Measurements from ENCODE around the gene UNC5A. TPM values are rescaled to one million over a fixed set of nuclear protein-coding genes. Genes with fewer than 3 reads are reported as not detected.

Gene UNC5A
- total and polyA plus RNA-seq, 2 of the 8 experiments (the other 6 are each of a cell fraction or from before 2014, with no cell fraction given) = 4.0 to 7.6 TPM

DNA sequence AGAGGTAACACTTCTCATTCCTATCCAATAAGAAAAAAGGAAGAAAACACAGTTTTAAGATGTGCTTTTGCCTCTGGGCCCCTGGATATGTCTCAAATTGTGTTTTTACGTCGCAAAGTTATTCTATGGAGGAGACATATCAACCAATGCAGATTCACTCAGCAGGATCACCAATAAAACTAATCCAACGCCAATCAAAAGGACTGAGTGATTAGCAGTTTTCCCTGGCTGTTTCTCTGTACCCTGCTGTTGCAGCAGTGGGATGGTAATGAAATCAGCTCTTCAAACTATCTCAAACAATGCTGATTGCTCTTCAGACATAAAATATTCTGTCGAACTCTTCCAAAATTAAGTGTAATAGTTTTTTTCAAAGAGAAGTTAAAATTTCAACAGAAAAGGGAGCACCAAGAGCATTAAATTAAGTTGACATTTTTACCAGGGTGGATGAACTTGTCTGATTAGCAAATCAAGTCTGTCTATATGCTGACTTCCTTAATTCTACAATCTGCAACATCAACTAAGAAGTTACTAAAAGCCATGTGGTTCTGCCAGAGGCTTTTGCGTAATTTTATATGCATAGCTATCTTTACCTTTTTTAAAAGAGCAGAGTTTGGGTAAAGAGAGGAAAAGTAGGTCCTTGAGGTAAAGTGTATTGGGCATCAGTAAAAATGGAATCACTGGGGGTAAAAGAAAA is 98.5 kb downstream of the UNC5A start:
- H4K91ac ChIP-seq (replicated peaks; ENCODE audit: insufficient read length, low read length) = no peak overlapping the region
- H2BK5ac ChIP-seq (ENCODE audit: low read depth, low read length) = no peak overlapping the region
- H2AFZ ChIP-seq (ENCODE audit: low read length) = no peak overlapping the region
- no peak overlapping the region for H3K56ac ChIP-seq (replicated peaks; ENCODE audit: insufficient read length, low read depth, low read length)
- H3K79me2 ChIP-seq (ENCODE audit: control insufficient read depth in 1 of 2, insufficient read depth in 2 of 2, low read length in 2 of 2) = no peaks in the 10 kb centered on the region
- ChIA-PET CTCF (ENCODE audit: partially characterized antibody) (interaction anchor here (0.6 to 1.7 kb wide), 4 partner anchors 14 to 304 kb away, joined by 3 to 5 read pairs (median 3); no protein-coding TSS in a partner anchor), POLR2A (ENCODE audit: partially characterized antibody) (interaction anchor here (1.1 kb wide), 1 partner anchor 8 kb away, joined by 3 read pairs; no protein-coding TSS in a partner anchor)
- DNase-seq (ENCODE audit: low read depth in 1 of 2, low spot score in 2 of 2) = no peak
- no peak overlapping the region for H3K9ac ChIP-seq (replicated peaks in 1 of 4; ENCODE audit: extremely low read depth in 1 of 4, low read depth in 3 of 4, low read length in 3 of 4)
- no peaks in the 10 kb centered on the region for H3K9me3 ChIP-seq (ENCODE audit: insufficient read depth in 2 of 2, low read depth in 1 of 2, low read length in 1 of 2)
- no peak overlapping the region for H2AK5ac ChIP-seq (ENCODE audit: low read depth, low read length)
- H4K8ac ChIP-seq (ENCODE audit: extremely low read depth, insufficient read depth, low read length) = no peak overlapping the region
- no peak overlapping the region for H3K23ac ChIP-seq (ENCODE audit: insufficient read length)
- H3K4ac ChIP-seq (replicated peaks; ENCODE audit: insufficient read length, low read depth, low read length) = no peak overlapping the region
- FAIRE-seq = no peak
- no peak overlapping the region for H2BK12ac ChIP-seq (ENCODE audit: low read depth, low read length)
- H2BK20ac ChIP-seq (ENCODE audit: low read length) = no peak overlapping the region
- H3K14ac ChIP-seq (ENCODE audit: insufficient read length) = no peak overlapping the region
- H3K36me3 ChIP-seq (ENCODE audit: control insufficient read depth in 2 of 4, insufficient read depth in 4 of 4, low read length in 3 of 4) = peaks cover 14 to 46% (median 41%) of the 10 kb centered on the region in 4 experiments; a peak in 7 of 8 replicates
- WGBS, 2 experiments (ENCODE audit: extremely low coverage in 1 of 2, insufficient coverage in 1 of 2, insufficient read length in 1 of 2, insufficient replicate concordance in 2 of 2, low coverage in 1 of 2, low lambda C conversion rate in 2 of 2, missing lambda C conversion rate in 1 of 2) = 89% methylated on average over 5 of the region's 5 CpGs; no CpG with 5 or more reads in 1 of the 2 experiments
- no peak overlapping the region for H3K27ac ChIP-seq (ENCODE audit: low read depth, low read length)
- no peaks in the 10 kb centered on the region for H3K27me3 ChIP-seq (replicated peaks in 1 of 4; ENCODE audit: control insufficient read depth in 3 of 4, extremely low read depth in 1 of 4, insufficient read depth in 3 of 4, low read length in 3 of 4)
- no peak overlapping the region for H3K4me2 ChIP-seq (ENCODE audit: insufficient read depth in 1 of 2, low read depth in 2 of 2, low read length in 2 of 2)
- H4K20me1 ChIP-seq (replicated peaks in 1 of 2; ENCODE audit: control insufficient read depth in 1 of 2, insufficient read depth in 2 of 2, low read length in 2 of 2) = peaks cover 0 to 1% of the 10 kb centered on the region in 2 experiments
- no peak overlapping the region for H2BK120ac ChIP-seq (replicated peaks; ENCODE audit: low read depth, low read length)
- no peaks in the 10 kb centered on the region for H3K79me1 ChIP-seq (ENCODE audit: low read depth, low read length)
- H3K4me1 ChIP-seq (replicated peaks in 1 of 4; ENCODE audit: control insufficient read depth in 3 of 4, insufficient read depth in 4 of 4, low read length in 3 of 4) = no peaks in the 10 kb centered on the region
- H3K4me3 ChIP-seq (ENCODE audit: extremely low read depth in 1 of 4, insufficient read depth in 2 of 4, low read depth in 3 of 4, low read length in 4 of 4) = no peak overlapping the region
- H3K18ac ChIP-seq (ENCODE audit: extremely low read depth, low read length) = no peak overlapping the region
- H2BK15ac ChIP-seq (ENCODE audit: low read length) = no peak overlapping the region
- no peaks in the 10 kb centered on the region for H3K23me2 ChIP-seq (ENCODE audit: low read depth, low read length)
- no peak overlapping the region for H4K5ac ChIP-seq (ENCODE audit: insufficient read length, low read depth, low read length)
- TF ChIP-seq EP300 (IDR thresholded peaks at IDR 0.05; ENCODE audit: borderline replicate concordance in 1 of 2, low read depth in 2 of 2, low read length in 2 of 2) (no peak), CHD2 (IDR thresholded peaks at IDR 0.05; ENCODE audit: low read length) (no peak), TAF1 (IDR thresholded peaks at IDR 0.05; ENCODE audit: low read depth, low read length) (no peak), SP2 (IDR thresholded peaks at IDR 0.05; ENCODE audit: low read length) (no peak), NRF1 (IDR thresholded peaks at IDR 0.05; ENCODE audit: low read depth, low read length) (no peak), TAF7 (optimal IDR thresholded peaks at IDR 0.05; ENCODE audit: borderline replicate concordance, low read depth, low read length) (no peak), TBP (IDR thresholded peaks at IDR 0.05; ENCODE audit: low read depth, low read length) (no peak), SIN3A (conservative IDR thresholded peaks at IDR 0.05 in 1 of 2, IDR thresholded peaks at IDR 0.05 in 1 of 2; ENCODE audit: low read depth in 1 of 2, low read length in 2 of 2) (no peak)
- TF ChIP-seq, protein P1, sequence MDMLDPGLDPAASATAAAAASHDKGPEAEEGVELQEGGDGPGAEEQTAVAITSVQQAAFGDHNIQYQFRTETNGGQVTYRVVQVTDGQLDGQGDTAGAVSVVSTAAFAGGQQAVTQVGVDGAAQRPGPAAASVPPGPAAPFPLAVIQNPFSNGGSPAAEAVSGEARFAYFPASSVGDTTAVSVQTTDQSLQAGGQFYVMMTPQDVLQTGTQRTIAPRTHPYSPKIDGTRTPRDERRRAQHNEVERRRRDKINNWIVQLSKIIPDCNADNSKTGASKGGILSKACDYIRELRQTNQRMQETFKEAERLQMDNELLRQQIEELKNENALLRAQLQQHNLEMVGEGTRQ (IDR thresholded peaks at IDR 0.05; ENCODE audit: low read length) = no peak
- TF ChIP-seq, protein P2, sequence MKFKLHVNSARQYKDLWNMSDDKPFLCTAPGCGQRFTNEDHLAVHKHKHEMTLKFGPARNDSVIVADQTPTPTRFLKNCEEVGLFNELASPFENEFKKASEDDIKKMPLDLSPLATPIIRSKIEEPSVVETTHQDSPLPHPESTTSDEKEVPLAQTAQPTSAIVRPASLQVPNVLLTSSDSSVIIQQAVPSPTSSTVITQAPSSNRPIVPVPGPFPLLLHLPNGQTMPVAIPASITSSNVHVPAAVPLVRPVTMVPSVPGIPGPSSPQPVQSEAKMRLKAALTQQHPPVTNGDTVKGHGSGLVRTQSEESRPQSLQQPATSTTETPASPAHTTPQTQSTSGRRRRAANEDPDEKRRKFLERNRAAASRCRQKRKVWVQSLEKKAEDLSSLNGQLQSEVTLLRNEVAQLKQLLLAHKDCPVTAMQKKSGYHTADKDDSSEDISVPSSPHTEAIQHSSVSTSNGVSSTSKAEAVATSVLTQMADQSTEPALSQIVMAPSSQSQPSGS (IDR thresholded peaks at IDR 0.05; ENCODE audit: low read length) = no peak

All from H1 (cell line).